HG02885 (cell line): Measurements from ENCODE around the gene MYH15.
"Not testable (repeated sequence)": the region's sequence is repeated elsewhere in the genome, so short reads cannot be mapped to it uniquely, and the experiment has no call there.

Experiments
- ATAC-seq: cut with Tn5 transposase; IDR thresholded peaks from one replicate; pipeline ENCODE4 v1.9.1; 2021; ENCODE audit warnings: mild to moderate bottlenecking; ENCODE audit not compliant: unreplicated experiment, poor library complexity

MYH15 gene

DNA sequence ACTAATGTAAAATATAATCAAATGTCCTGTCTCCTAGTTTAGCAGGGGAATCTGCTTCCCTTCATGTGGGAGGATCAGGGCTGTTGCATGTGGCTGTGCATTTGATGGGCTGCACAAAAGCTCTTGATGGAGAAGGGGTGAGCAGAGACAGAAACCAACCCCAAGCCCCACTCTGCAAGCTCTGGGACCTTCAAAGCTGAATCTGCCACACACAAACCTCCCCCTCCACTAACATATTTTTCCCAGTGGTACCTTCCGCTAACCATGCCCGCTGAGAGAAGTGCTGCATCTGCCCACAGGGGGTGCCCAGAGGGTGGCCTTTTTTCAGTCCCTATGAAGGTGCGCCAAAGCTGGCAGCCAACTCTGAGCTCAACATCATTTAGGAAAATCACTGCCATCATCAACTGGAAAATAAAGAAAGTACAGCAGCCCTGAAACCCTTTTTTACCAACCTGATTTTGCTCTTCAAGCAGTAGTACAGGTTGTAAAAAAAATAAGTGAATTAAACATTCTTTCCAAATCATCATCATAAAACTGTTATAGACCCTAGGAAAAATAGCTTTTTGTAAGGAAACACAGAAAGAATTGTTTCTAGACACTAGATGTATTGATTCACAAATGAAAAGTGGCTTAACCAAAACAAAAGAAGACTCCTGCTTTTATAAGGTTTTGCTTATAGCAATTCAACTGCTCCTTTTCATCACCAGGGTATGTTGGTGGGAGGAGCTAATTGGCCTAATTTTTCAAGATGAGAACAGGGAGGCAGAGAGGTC, 117.1 kb downstream of the MYH15 start:
- ATAC-seq, result no peak

DNA sequence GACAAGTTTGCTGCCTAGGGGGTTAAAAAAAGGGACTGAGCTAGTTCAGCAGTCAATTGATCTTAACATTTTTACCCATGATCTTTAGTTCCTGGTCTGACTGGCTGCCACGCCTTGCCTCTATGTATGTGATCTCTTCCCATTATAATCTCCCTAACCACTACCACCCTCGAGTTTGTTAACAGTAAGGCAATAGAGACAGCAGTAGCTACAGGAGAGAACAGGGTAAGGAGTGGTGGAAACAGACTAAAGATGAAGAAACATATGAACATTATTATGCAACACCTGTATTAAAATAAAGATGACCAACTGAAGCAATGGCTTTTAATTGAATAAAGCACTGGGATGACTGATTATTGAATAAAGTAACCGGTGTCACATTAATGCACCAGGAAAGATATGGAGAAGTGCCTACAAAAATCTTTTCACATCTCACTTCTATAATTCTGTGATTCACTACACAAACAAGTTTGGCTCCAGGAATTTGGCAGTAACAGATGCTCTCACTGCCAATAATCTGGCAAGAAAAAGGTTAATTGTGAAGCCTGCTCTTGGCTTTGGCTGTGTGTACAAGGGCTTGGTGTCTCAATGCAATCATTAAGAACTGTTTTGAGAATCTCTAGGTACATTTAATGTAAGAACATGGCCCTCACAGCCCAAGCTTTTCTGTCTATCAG, 118.3 kb downstream of the MYH15 start:
- no peak for ATAC-seq

DNA sequence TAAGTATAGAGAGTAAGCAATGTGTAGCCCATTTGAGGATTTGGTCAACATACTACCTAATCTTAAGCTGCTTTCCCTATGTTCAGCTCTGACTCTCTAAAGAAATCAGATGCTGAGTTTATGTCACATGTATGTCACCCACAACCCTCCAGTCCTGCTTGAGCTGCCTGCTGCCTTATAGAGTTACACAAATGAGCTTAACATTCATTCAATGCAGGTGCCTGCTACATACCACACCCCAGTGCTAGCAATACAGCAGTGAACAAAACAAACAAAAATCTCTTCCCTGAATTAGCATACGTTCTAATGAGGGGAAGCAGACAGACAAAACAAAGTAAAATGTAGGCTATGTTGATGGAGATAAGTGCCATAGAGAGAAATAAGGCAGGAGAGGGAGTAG, 121.0 kb downstream of the MYH15 start:
- ATAC-seq, result peak; percentile 15

DNA sequence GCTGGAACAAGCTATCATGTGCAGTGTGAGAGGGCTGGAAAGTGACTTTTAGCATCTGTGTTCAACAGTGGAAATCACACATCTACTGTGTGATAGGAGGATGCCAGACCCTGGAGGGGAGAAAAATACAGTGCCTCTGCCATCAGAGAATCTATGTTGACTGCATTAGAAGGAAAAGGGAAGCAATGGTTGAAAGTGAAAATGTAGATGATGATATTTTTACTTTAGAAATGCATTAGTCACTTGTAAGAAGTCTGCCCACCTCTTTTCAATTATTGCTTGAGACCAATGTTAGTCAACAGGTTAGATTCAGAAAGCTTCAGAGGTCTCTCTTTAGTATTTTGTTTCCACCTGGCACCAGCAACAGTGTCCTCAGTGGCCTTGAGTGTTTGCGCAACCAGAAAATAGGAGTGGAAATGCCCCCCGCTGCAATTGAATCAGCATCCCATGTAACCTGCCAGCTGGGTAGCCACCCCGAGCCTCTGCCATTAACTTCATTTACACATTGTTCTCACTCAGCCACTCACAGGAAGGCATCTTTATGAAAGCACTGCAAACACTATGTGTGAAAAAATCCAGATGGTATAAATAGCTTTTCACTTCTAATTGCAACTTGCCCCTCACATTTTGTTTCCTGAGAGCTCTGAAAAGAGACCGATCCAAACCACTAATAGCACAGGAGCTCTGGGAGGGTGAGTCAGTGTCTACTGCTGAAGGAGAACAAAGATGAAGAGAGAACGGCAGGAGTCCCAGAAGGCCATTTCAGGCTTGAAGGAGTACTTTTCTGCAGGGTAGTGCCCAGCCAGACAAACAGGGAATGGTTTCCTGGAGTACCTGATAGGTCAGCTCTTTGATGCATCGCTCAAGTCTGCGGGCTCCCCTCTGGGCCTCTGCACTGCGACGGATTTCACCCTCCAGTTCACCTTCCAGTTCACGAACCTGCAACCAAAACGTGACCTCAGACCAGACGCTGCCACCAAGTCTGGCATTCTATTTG, 122.0 kb downstream of the MYH15 start:
- peak; percentile 76 for ATAC-seq

DNA sequence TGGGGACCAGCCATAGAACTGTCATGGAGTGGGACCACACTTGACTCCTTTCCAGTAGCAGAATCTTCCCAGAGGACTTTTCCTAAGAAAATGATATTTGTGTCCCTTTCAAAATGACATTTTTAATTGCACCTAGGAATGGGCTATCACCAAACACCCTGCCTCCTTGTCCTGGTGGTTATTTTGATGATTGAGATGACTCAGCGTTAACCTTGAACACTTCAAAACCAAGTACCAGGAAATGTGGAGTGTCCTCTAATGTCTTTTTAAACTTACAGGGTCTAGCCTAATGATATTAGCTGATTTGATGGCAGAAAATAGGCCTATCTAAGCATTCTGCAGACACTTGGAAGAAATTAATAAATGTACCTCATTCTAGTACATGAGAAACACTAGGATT, 123.3 kb downstream of the MYH15 start:
- ATAC-seq, result no peak

DNA sequence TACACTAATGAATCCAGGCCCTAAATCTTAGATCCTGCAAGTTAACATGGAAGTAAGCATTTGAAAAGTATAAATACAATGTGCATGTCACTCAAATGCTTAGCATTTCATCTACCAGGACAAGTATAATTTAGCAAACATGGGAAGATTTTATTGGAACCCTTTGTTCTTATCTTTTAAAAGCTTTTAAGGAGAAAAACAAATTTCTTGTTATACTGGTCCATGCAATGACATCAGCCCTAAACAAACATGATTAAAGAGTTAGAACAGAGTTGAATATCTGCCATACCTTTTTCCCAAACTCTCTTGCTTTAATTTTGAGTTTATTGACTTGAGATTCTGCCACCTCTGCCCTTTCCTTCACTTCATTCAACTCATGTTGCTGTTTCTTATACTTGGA, 127.1 kb downstream of the MYH15 start:
- no peak for ATAC-seq

DNA sequence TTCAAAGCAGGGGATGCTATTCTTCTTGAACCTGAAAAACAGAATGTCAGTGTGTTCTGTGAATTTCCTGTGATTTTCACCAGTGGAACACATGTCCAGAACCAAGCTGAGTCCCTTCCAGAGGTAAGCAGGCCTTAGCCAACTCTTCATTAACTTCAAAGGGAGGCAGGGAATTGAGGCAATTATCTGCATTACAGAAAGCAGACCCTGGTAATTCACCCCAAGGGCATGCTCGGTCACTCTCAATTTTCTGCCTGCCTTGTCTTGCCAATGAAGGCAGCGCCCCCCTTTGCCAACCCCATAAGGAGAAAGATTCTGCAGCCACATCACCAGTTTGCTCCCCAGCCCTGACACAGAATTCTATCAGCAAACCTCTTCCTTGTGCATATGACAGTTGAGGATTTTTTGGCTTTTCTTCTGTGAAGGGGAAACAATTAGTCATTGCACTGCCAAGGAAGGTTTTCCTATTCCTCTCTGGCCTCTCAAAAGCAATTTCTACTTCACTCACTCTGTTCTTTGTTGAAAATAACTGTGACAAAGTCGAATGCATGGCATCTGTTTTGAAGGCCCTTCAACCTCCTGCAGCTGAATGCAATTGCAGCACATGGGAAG, 128.8 kb downstream of the MYH15 start:
- ATAC-seq, result no peak

DNA sequence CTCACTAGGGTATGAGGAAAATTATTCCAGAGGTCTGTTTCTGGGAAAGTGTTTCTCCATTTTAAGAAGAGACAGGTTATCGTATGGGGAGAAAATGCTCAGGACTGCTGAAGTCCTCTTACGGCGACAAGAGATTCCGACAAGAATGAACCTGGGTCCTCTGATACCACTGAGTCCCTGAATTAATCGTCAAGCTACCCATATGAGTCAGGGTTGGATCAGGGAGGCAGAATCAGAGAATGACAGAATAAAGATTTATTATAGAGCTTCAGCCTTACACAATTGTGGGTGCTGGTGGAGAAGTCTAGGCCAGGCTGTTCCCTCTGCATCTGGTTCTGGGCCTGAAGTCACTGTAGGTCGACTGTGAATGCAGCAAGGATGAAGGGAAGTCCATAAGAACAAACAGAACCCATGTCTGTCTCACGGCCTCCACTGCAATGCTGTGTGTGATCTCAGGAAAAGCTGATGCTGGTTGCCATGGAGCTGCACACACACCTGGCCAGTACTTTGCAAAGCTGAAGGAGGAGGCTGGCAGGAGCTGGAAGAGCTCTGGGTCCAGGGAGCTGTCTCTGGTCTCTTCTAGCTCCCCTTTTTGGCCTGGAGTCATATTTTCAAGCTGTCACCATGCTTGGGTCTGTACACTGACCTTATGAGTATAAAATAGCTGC, 130.1 kb downstream of the MYH15 start:
- ATAC-seq, result no peak

DNA sequence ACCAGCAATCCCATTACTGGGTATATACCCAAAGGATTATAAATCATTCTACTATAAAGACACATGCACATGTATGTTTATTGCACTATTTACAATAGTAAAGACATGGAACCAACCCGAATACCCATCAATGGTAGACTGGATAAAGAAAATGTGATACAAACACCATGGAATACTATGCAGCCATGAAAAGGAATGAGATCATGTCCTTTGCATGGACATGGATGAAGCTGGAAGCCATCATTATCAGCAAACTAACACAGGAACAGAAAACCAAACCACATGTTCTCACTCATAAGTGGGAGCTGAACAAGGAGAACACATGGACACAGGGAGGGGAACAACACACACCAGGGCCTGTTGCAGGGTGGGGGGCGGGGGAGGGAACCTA, 131.4 kb downstream of the MYH15 start:
- not testable (repeated sequence) for ATAC-seq

DNA sequence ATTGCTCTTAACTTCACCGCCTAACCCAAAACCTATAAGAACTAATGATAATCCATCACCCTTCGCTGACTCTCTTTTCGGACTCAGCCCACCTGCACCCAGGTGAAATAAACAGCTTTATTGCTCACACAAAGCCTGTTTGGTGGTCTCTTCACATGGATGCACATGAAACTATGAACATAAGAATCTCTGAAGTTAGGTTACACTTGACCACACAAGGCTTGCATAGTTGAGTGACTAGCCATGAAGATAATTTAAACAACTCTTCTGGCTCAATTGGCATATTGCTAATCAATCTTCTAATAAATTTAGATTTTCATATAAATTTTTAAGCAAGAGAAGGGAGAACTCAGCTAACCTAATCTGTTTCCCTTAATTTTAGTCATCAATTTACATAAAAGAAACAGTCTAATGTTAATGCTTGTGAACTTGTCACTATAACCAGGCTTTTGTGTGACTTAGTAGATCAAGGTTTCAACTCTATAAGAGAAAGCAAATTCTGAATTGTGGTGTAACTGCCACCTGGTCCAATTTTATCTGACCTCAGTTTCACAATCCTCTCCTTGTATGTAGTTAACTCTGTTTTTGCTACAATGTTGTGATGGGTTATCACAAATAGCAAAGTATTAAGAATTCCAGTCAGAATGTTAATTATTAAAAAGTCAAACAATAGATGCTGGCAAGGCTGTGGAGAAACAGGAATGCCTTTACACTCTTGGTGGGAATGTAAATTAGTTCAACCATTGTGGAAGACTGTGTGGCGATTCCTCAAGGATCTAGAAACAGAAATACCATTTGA, 132.0 kb downstream of the MYH15 start:
- no peak for ATAC-seq

DNA sequence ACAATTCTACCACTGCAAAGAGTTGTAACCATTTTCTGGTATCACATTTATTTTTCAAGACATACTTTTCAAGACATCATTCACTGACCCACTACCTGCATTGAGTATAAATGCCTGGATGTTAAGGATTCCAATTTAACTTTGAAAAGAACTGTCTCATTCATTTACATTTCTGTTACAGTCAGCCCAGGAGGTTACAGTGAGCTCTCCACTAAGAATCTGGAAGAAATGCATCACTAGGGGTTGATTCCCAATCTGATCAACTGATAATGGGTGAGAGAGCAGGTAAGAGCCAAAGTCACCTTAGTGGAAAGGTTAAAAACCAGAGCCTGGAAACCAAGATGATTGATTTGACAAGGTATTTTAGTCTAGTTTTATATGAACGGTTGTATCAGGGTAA, 133.0 kb downstream of the MYH15 start:
- ATAC-seq, result no peak

DNA sequence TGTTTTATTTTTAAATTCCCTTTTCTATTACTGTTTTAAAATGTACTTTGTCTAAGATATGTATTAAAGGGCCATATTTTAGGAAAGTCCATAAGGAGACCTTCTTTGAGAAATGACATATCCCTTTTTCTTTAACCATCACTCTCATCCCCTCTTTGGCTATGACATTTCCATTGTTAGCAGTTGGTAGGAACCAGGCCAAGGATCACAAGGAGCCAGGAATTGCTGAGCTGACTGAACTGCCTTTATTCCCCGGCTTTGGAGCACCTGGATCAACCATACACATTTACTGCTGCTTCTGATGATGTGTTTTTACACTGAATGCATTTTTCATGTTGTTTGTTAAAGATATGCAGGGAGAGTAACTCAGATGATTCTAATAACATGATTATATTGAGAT, 134.4 kb downstream of the MYH15 start:
- no peak for ATAC-seq

DNA sequence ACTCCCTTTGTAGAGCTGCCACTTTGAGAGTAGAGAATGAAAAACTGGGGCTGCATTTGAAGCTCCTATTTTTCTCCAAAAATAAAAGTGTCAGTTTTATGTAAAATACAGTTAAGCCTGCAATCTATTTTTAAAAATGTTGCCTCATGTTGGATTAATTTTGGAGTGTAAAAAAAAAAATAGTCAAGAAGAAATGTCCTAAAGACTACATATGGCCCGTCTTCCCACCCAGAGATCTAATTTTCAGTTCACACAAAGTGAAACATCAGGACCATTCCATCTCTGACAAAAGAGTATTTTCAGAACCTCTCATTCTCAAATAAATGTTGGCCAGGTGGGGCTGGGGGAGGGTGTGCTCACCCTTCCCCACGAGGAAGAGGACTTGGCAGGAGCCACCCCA, 151.4 kb downstream of the MYH15 start:
- ATAC-seq, result no peak

DNA sequence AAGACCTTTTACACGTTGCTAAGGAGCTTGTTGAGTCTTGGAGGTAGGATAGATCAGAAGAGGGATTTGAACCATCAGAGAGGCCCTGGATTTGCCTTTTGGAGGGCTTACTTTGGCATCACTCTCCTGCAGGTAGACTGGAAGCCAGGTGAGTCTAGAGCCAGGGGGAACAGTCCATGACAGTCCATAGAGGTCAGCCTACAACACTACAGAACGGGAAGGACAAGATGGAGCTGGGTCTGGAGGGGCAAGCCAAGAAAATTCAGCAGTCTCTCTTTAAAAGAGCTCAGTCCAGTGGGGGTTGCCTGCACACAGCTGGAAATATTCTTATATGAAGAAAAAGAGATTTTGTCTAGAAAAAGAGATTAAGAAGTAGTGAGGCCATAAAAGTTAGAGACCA, 153.4 kb downstream of the MYH15 start:
- no peak for ATAC-seq

DNA sequence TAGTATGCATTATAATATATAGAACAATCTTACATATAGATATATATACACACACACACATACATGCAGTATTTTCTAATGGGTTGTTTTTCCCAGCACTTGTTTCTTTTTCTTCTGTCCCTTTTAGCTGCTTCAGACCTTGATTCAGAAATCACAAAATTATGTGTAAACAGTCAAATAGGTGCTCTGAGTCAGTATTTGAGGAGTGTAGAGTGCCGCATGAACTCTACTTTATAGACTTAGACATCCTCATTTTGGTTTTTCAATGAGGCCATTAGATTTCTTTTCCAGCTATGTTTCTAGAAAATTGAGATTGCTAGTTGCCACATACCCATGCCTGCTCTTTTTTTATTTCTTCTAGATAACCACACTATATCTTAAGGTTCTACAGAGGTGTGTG, 155.8 kb downstream of the MYH15 start:
- no peak for ATAC-seq

DNA sequence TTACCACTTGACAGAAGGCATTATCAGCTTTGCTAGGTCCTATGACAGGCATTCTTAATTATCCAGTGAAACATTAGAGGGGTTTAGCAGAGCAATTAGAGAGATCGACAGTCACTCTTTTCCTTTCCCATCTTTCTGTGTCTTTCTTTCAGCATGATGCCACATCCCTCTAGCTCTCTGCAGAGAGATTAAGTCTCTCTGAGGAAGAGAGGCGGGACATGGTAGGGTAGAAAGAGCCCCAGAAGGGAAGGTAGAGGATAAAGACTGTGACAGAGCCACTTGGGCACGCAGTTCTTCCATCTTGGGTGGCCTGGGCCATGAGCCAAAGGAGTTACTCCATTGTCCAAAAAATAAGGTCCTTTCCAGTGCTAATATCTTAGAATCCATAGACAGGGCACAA, 158.2 kb downstream of the MYH15 start:
- no peak for ATAC-seq

DNA sequence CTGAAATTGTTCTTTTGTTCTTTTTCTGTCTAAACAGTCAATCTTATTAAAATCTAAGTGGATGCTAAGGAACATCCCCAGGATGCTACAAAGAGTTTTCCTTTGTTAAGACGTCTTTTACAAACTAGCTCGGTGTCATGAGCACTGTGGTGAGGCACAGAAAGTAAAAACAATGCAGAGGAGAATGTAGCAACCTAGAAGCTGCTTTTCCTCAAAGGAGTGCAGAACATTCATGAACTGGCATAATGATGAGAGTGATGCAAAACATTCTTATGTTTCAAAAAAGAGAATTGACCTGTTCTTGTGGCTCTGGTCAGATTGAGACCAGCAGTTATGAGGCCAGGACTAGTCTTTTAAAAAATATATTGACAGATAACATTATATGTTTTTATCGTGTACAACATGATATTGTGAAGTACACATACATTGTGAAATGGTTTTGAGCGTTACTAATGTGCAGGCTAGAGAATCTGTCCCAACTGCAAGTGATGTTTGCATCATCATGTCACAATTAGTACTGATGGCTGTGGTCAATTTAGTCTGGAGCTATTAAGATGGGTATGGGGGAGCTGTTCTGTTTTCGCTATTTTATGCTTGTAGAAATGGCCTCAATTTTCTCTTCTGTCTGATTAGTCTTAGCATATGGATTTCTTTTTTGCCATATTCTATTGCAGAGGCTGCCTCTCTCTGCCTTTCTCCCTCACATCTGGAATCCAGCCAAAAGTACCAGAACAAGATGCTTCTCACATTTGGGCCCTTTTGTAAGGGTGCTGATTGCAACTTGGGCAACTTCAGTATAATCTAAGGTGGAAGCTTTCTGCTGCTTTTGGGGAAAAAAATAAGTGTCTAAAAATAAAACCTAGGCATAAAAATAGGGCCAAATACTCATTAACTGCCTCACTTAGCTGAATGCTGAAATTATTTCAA, 163.8 kb downstream of the MYH15 start:
- ATAC-seq, result no peak
